Vagina (tissue), 2 donors: Measurements from ENCODE around the gene DSTYK.

Source experiments
- POLR2A ChIP-seq, 2 donors: fragments of 450-650 bp; IDR thresholded peaks; one replicate each; pipeline ENCODE4 v1.6.1; 2017; ENCODE audit warnings: antibody characterized with exemption in 2 of 2, mild to moderate bottlenecking in 2 of 2, moderate library complexity in 2 of 2
- TF ChIP-seq, protein P1 (sequence below), 3 experiments: fragments of 450-650 bp in 2 of 3; fragments of 200-600 bp in 1 of 3; sonication (generic) in 1 of 3; IDR thresholded peaks; one replicate each; pipeline ENCODE4 v1.5.1; 2017 to 2019; ENCODE audit warnings: antibody characterized with exemption in 3 of 3, mild to moderate bottlenecking in 2 of 3, moderate library complexity in 2 of 3

DNA sequence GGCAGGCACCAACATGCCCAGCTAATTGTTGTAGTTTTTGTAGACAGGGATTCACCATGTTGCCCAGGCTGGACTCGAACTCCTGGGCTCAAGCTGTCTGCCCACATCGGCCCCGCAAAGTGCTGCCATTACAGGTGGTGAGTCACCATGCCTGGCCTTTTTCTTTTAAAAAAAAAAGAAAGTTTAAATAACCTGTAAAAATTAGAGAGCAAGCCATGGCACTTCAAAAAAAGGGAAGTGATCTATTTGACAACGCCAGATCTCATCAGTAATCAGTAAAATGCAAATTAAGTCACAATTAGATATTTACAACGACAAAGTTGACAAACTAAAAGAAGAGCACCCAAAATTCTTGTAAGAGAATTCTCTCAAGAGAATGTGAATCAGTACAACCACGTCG is 86.8 kb downstream of the DSTYK start:
- TF ChIP-seq, protein P1, sequence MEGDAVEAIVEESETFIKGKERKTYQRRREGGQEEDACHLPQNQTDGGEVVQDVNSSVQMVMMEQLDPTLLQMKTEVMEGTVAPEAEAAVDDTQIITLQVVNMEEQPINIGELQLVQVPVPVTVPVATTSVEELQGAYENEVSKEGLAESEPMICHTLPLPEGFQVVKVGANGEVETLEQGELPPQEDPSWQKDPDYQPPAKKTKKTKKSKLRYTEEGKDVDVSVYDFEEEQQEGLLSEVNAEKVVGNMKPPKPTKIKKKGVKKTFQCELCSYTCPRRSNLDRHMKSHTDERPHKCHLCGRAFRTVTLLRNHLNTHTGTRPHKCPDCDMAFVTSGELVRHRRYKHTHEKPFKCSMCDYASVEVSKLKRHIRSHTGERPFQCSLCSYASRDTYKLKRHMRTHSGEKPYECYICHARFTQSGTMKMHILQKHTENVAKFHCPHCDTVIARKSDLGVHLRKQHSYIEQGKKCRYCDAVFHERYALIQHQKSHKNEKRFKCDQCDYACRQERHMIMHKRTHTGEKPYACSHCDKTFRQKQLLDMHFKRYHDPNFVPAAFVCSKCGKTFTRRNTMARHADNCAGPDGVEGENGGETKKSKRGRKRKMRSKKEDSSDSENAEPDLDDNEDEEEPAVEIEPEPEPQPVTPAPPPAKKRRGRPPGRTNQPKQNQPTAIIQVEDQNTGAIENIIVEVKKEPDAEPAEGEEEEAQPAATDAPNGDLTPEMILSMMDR (IDR thresholded peaks at IDR 0.05), result no peak
- TF ChIP-seq POLR2A (IDR thresholded peaks at IDR 0.05), result no peak
